Activated CD4-positive, alpha-beta memory T cell treated with anti-CD3 and anti-CD28 coated beads for 36 hours (primary cell): ENCODE results near the gene RTN4RL2. TPM values are rescaled to one million over a fixed set of nuclear protein-coding genes. Genes with fewer than 3 reads are reported as not detected.

Source experiments
- CTCF ChIA-PET: fragments of 350-600 bp; sonication (Branson Sonifier 250); formaldehyde crosslinking; loops from one replicate; lab custom pipeline; 2021; ENCODE audit warnings: antibody characterized with exemption, inconsistent platforms; lab: Charles Lee
- POLR2A ChIA-PET: fragments of 350-600 bp; sonication (Branson Sonifier 250); formaldehyde crosslinking; loops from one replicate; lab custom pipeline; 2021; ENCODE audit warnings: antibody characterized with exemption; lab: Charles Lee
- DNase-seq: peaks from one replicate; pipeline ENCODE4 v3.0.0-alpha.2; 2020
- H3K27ac Mint-ChIP-seq: one replicate; pipeline ENCODE4 v1.8.0; 2021; ENCODE audit warnings: mixed read lengths
- H3K27me3 Mint-ChIP-seq: one replicate; pipeline ENCODE4 v1.8.0; 2021; ENCODE audit warnings: mixed read lengths
- H3K36me3 Mint-ChIP-seq: one replicate; pipeline ENCODE4 v1.8.0; 2021; ENCODE audit warnings: mixed read lengths
- H3K4me1 Mint-ChIP-seq: one replicate; pipeline ENCODE4 v1.8.0; 2021; ENCODE audit warnings: low read depth, mixed read lengths
- H3K4me3 Mint-ChIP-seq: one replicate; pipeline ENCODE4 v1.8.0; 2021; ENCODE audit warnings: mild to moderate bottlenecking, mixed read lengths
- H3K9me3 Mint-ChIP-seq: one replicate; pipeline ENCODE4 v1.8.0; 2021; ENCODE audit warnings: mixed read lengths
- intact Hi-C: fragments of 100-400 bp; cut with micrococcal nuclease; formaldehyde crosslinking; loops from one replicate; pipeline ENCODE4 v1.15.1; 2023
- total RNA-seq, 2 experiments: library from RNA; stranded (reverse); gene quantifications; one replicate each; pipeline ENCODE4 v1.2.3, GENCODE V29; 2021

RTN4RL2 gene
- total RNA-seq, result under 1 TPM; 0.36 to 0.51 TPM

- peak; percentile 72 for DNase-seq
- ChIA-PET CTCF (interaction anchor here (0.7 to 6.7 kb wide), 16 partner anchors 13 to 125 kb away, joined by 3 to 185 read pairs (median 6); partner anchors contain the start of genes SLC43A1, SSRP1 and UBE2L6), POLR2A (interaction anchor here (0.7 to 1.3 kb wide), 3 partner anchors 13 to 18 kb away, joined by 3 read pairs; no protein-coding TSS in a partner anchor)
- Mint-ChIP-seq H3K9me3 (no peaks in the 10 kb centered on the region), H3K27ac (no peak within 1 kb of the TSS), H3K4me1 (peaks cover 25% of the 10 kb centered on the region), H3K27me3 (peaks cover 39% of the 10 kb centered on the region), H3K36me3 (no peaks in the 10 kb centered on the region), H3K4me3 (peak within 1 kb of the TSS; percentile 75)
- intact Hi-C loops, result loop anchor here (1.0 kb wide), 1 partner anchor 35 kb away; no protein-coding TSS in a partner anchor
Measured at GRCh38 chr11:57460022-57460757, at the start of gene RTN4RL2. TSS of gene RTN4RL2 (plus strand) at chr11:57460528. CDS start at chr11:57460866, 338 bp downstream.

GRCh38 chr11:57413681-57414080 lies 46.6 kb upstream of the RTN4RL2 start:
- intact Hi-C loops, result no loop called here
- Mint-ChIP-seq H3K36me3 (peaks cover 81% of the 10 kb centered on the region), H3K27ac (peak overlapping the region; percentile 5), H3K27me3 (no peaks in the 10 kb centered on the region), H3K9me3 (no peaks in the 10 kb centered on the region), H3K4me3 (no peak overlapping the region), H3K4me1 (peaks cover 59% of the 10 kb centered on the region)
- DNase-seq, result no peak
- ChIA-PET POLR2A (no interaction called here), CTCF (no interaction called here)

GRCh38 chr11:57414612-57415212 lies 45.6 kb upstream of the RTN4RL2 start:
- no peaks in the 10 kb centered on the region for H3K27me3 Mint-ChIP-seq
- POLR2A ChIA-PET, result no interaction called here
- peaks cover 80% of the 10 kb centered on the region for H3K36me3 Mint-ChIP-seq
- intact Hi-C loops, result no loop called here
- H3K27ac Mint-ChIP-seq, result peak overlapping the region; percentile 56
- H3K9me3 Mint-ChIP-seq, result no peaks in the 10 kb centered on the region
- no peak for DNase-seq
- peaks cover 57% of the 10 kb centered on the region for H3K4me1 Mint-ChIP-seq
- CTCF ChIA-PET, result no interaction called here
- H3K4me3 Mint-ChIP-seq, result no peak overlapping the region

- no peaks in the 10 kb centered on the region for H3K9me3 Mint-ChIP-seq
- no peaks in the 10 kb centered on the region for H3K27me3 Mint-ChIP-seq
- ChIA-PET POLR2A (no interaction called here), CTCF (interaction anchor here (1.8 kb wide), 1 partner anchor 78 kb away, joined by 5 read pairs; no protein-coding TSS in a partner anchor)
- H3K36me3 Mint-ChIP-seq, result peaks cover 83% of the 10 kb centered on the region
- H3K4me3 Mint-ChIP-seq, result no peak overlapping the region
- intact Hi-C loops, result no loop called here
- peaks cover 62% of the 10 kb centered on the region for H3K4me1 Mint-ChIP-seq
- no peak for DNase-seq
- H3K27ac Mint-ChIP-seq, result no peak overlapping the region
Measured at GRCh38 chr11:57416436-57416835, 43.9 kb upstream of the RTN4RL2 start.

GRCh38 chr11:57417056-57417455 lies 43.3 kb upstream of the RTN4RL2 start:
- DNase-seq, result no peak
- ChIA-PET POLR2A (no interaction called here), CTCF (interaction anchor here (1.8 kb wide), 1 partner anchor 77 kb away, joined by 5 read pairs; no protein-coding TSS in a partner anchor)
- H3K9me3 Mint-ChIP-seq, result no peaks in the 10 kb centered on the region
- peaks cover 86% of the 10 kb centered on the region for H3K36me3 Mint-ChIP-seq
- intact Hi-C loops, result no loop called here
- no peak overlapping the region for H3K27ac Mint-ChIP-seq
- H3K27me3 Mint-ChIP-seq, result no peaks in the 10 kb centered on the region
- H3K4me1 Mint-ChIP-seq, result peaks cover 67% of the 10 kb centered on the region
- H3K4me3 Mint-ChIP-seq, result no peak overlapping the region

DNA sequence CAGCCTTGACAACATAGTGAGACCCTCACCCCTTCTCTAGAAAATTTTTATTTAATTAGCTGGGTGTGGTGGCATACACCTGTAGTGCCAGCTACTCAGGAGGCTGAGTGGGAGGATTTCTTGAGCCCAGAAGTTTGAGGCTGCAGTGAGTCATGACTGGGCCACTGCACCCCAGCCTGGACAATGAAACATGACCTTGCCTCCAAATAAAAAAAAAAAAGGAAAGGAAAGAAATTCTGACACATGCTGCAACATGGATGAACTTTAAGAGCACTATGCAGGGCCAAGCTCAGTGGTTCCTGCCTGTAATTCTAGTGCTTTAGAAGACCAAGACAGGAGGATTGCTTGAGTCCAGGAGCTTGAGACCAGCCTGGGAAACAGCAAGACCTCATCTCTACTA lies 42.2 kb upstream of the RTN4RL2 start:
- ChIA-PET CTCF (interaction anchor here (0.6 to 1.3 kb wide), 2 partner anchors 39 to 1164 kb away, joined by 3 read pairs; no protein-coding TSS in a partner anchor), POLR2A (interaction anchor here (0.7 to 0.9 kb wide), 2 partner anchors 10 to 254 kb away, joined by 3 to 4 read pairs; no protein-coding TSS in a partner anchor)
- intact Hi-C loops, result no loop called here

GRCh38 chr11:57419146-57419545 lies 41.2 kb upstream of the RTN4RL2 start:
- intact Hi-C loops, result no loop called here
- Mint-ChIP-seq H3K27ac (peak overlapping the region; percentile 33), H3K4me1 (peaks cover 70% of the 10 kb centered on the region), H3K27me3 (no peaks in the 10 kb centered on the region), H3K36me3 (peaks cover 88% of the 10 kb centered on the region), H3K4me3 (no peak overlapping the region), H3K9me3 (no peaks in the 10 kb centered on the region)
- ChIA-PET CTCF (interaction anchor here (0.7 kb wide), 1 partner anchor 9 kb away, joined by 5 read pairs; no protein-coding TSS in a partner anchor), POLR2A (no interaction called here)
- DNase-seq, result no peak

More for the DNA sequence above, 42.2 kb upstream of the RTN4RL2 start:
- no peaks in the 10 kb centered on the region for H3K9me3 Mint-ChIP-seq
- DNase-seq, result no peak
- H3K4me1 Mint-ChIP-seq, result peaks cover 71% of the 10 kb centered on the region
- no peak overlapping the region for H3K27ac Mint-ChIP-seq
- peaks cover 89% of the 10 kb centered on the region for H3K36me3 Mint-ChIP-seq
- H3K4me3 Mint-ChIP-seq, result no peak overlapping the region
- H3K27me3 Mint-ChIP-seq, result no peaks in the 10 kb centered on the region

- Mint-ChIP-seq H3K36me3 (peaks cover 90% of the 10 kb centered on the region), H3K27ac (no peak overlapping the region), H3K27me3 (no peaks in the 10 kb centered on the region), H3K4me1 (peaks cover 64% of the 10 kb centered on the region), H3K9me3 (no peaks in the 10 kb centered on the region), H3K4me3 (no peak overlapping the region)
- intact Hi-C loops, result loop anchor here (10.0 kb wide), 1 partner anchor 1724 kb away; the partner anchor contains the start of gene FAM111A
- DNase-seq, result no peak
- ChIA-PET CTCF (interaction anchor here (1.0 to 1.2 kb wide), 2 partner anchors 70 to 75 kb away, joined by 3 to 4 read pairs; no protein-coding TSS in a partner anchor), POLR2A (interaction anchor here (0.6 to 1.1 kb wide), 2 partner anchors 9 to 103 kb away, joined by 3 to 4 read pairs; no protein-coding TSS in a partner anchor)
Measured at GRCh38 chr11:57421066-57421465, 39.3 kb upstream of the RTN4RL2 start.

GRCh38 chr11:57421805-57422204 lies 38.5 kb upstream of the RTN4RL2 start:
- POLR2A ChIA-PET, result interaction anchor here (1.8 kb wide), 1 partner anchor 15 kb away, joined by 7 read pairs; no protein-coding TSS in a partner anchor
- Mint-ChIP-seq H3K4me3 (no peak overlapping the region), H3K9me3 (no peaks in the 10 kb centered on the region), H3K27me3 (no peaks in the 10 kb centered on the region), H3K4me1 (peaks cover 63% of the 10 kb centered on the region), H3K27ac (no peak overlapping the region), H3K36me3 (peaks cover 88% of the 10 kb centered on the region)
- CTCF ChIA-PET, result interaction anchor here (0.6 to 1.2 kb wide), 3 partner anchors 69 to 76 kb away, joined by 3 to 4 read pairs (median 3); no protein-coding TSS in a partner anchor
- intact Hi-C loops, result loop anchor here (10.0 kb wide), 1 partner anchor 1723 kb away; the partner anchor contains the start of gene FAM111A
- no peak for DNase-seq

DNA sequence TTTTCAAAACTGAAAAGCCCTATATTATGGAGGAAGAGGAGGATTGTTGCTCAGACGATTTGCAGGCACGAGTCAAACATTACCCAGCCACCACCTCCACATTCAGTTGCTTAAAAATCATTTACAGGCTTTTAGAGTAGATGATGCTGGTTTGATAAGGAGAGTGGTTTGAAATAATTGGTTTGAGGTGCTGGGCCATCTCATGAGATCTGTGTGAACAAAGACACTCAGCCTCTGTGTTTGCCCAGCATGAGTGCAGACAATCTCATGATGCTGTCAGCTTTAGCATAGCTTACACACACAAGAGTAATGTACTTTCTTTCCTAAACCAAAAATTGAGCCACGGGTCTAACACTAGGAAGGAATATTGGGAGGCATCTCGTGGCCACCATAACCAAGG lies 37.7 kb upstream of the RTN4RL2 start:
- Mint-ChIP-seq H3K4me3 (peak overlapping the region; percentile 96), H3K27me3 (no peaks in the 10 kb centered on the region), H3K36me3 (peaks cover 79% of the 10 kb centered on the region), H3K27ac (peak overlapping the region; percentile 34), H3K4me1 (peaks cover 63% of the 10 kb centered on the region), H3K9me3 (no peaks in the 10 kb centered on the region)
- intact Hi-C loops, result loop anchor here (10.0 kb wide), 1 partner anchor 1722 kb away; the partner anchor contains the start of gene FAM111A
- ChIA-PET CTCF (interaction anchor here (0.6 to 1.6 kb wide), 3 partner anchors 35 to 77 kb away, joined by 3 to 5 read pairs (median 4); no protein-coding TSS in a partner anchor), POLR2A (interaction anchor here (0.7 to 1.8 kb wide), 2 partner anchors 13 to 16 kb away, joined by 3 to 7 read pairs; no protein-coding TSS in a partner anchor)
- DNase-seq, result no peak

DNA sequence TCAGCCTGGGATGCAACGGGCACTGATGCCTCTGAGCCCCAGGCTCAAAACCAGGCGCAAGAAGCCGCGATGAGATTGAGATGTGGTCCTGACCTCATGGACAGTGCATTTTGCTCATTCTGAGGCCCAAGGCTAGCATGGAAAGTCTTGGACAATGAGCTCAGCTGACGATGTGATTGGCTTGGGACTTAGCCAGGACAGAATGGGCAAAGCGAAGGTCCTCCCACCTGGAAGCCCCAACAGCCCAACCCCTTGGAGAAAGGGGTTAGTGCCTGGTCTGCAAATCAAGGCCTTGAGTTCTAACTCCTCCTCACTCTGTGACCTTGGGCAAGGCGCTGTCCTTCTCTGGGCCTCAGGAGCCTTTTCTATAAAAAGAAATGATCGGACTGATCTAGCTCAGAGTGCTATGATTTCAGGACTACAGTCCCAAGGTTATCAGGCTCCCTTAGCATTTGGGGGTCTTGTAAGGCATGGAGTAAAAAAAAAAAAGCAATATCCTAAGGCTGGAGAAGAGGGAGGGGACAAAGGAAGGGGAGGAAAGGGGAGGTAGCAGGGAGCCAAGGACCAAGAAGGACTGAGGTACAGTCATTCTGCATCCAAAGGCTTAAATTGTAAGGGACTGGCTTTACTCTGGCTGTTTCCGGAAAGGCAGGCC lies 36.1 kb upstream of the RTN4RL2 start:
- peak overlapping the region; percentile 92 for H3K27ac Mint-ChIP-seq
- POLR2A ChIA-PET, result interaction anchor here (0.8 to 3.5 kb wide), 10 partner anchors 15 to 317 kb away, joined by 3 to 28 read pairs (median 4); partner anchors contain the start of genes SELENOH, SLC43A1 and SSRP1
- H3K4me1 Mint-ChIP-seq, result peaks cover 60% of the 10 kb centered on the region
- peaks cover 69% of the 10 kb centered on the region for H3K36me3 Mint-ChIP-seq
- H3K4me3 Mint-ChIP-seq, result peak overlapping the region; percentile 96
- no peak for DNase-seq
- no peaks in the 10 kb centered on the region for H3K9me3 Mint-ChIP-seq
- H3K27me3 Mint-ChIP-seq, result no peaks in the 10 kb centered on the region
- CTCF ChIA-PET, result interaction anchor here (0.8 to 2.9 kb wide), 7 partner anchors 18 to 221 kb away, joined by 3 to 26 read pairs (median 4); partner anchors contain the start of gene RTN4RL2
- intact Hi-C loops, result loop anchor here (1.0 to 10.0 kb wide), 7 partner anchors 18 to 1721 kb away; partner anchors contain the start of genes CLP1, FAM111A and SELENOH
